Measurements from ENCODE around the gene ANKRD17. TPM values are rescaled to one million over a fixed set of nuclear protein-coding genes. Genes with fewer than 3 reads are reported as not detected.

The ANKRD17 gene
- total and polyA plus RNA-seq, 9 of the 15 experiments (the other 6 are each of a cell fraction or from before 2014, with no cell fraction given): 25.5 to 86.9 (median 52.2) TPM

- TF ChIP-seq RAD51 (IDR thresholded peaks at IDR 0.05; ENCODE audit: borderline replicate concordance, low read depth) (no peak), TRIM24 (IDR thresholded peaks at IDR 0.05) (no peak), NKRF (IDR thresholded peaks at IDR 0.05; ENCODE audit: borderline replicate concordance) (peak; percentile 75), RBM22 (IDR thresholded peaks at IDR 0.05; ENCODE audit: low read depth, low read length, poor library complexity, severe bottlenecking) (peak; percentile 29), POLR2AphosphoS5 (IDR thresholded peaks at IDR 0.05; ENCODE audit: control insufficient read depth, insufficient read depth, low read depth, low read length) (peak; percentile 90), CSDE1 (IDR thresholded peaks at IDR 0.05) (peak in 1 of 2 experiments; percentile 63; a peak in 1 of 4 replicates), ZNF24 (IDR thresholded peaks at IDR 0.05) (0 out of 2 replicates have a peak, but pooled peaks have one; percentile 6), MITF (IDR thresholded peaks at IDR 0.05) (peak; percentile 56; the same call in 1 of the 2 replicates), SOX6 (IDR thresholded peaks at IDR 0.05) (peak; percentile 63), SMARCB1 (IDR thresholded peaks at IDR 0.05; ENCODE audit: insufficient read length, low read depth) (no peak), EP300 (IDR thresholded peaks at IDR 0.05; ENCODE audit: low read length) (peak; percentile 56; the same call in 1 of the 2 replicates), ZFP1 (CRISPR knock-in tag; IDR thresholded peaks at IDR 0.05) (no peak), SREBF1 (IDR thresholded peaks at IDR 0.05; ENCODE audit: borderline replicate concordance, low read depth, low read length) (no peak), ZNF324 (CRISPR knock-in tag; IDR thresholded peaks at IDR 0.05) (no peak), DLX4 (CRISPR knock-in tag; IDR thresholded peaks at IDR 0.05) (no peak), ZNF507 (tag; conservative IDR thresholded peaks at IDR 0.05) (no peak), MTA1 (IDR thresholded peaks at IDR 0.05; ENCODE audit: borderline replicate concordance) (peak; percentile 98), ETV5 (CRISPR knock-in tag; IDR thresholded peaks at IDR 0.05; ENCODE audit: low read depth) (peak; percentile 93), RBFOX2 (IDR thresholded peaks at IDR 0.05; ENCODE audit: low read depth, low read length) (peak; percentile 97), ID3 (CRISPR knock-in tag; IDR thresholded peaks at IDR 0.05) (no peak), ID3 (tag; IDR thresholded peaks at IDR 0.05) (no peak), TRIM28 (IDR thresholded peaks at IDR 0.05) (no peak), GATAD2B (IDR thresholded peaks at IDR 0.05; ENCODE audit: borderline replicate concordance) (peak; percentile 26; the same call in 1 of the 2 replicates), RBM34 (IDR thresholded peaks at IDR 0.05; ENCODE audit: borderline replicate concordance, insufficient read depth, low read length) (no peak)
Measured at GRCh38 chr4:73258686-73259570, at the start of gene ANKRD17 (continued).
